ENCODE data around the gene HERPUD1. TPM values are rescaled to one million over a fixed set of nuclear protein-coding genes. Genes with fewer than 3 reads are reported as not detected.

Gene HERPUD1
- total RNA-seq, 2 donors from 2014 or later = 127 to 141 TPM

- ATAC-seq (no peak), DNase-seq (ENCODE audit: low spot score) (no peak)
- H3K36me3 Mint-ChIP-seq = no peaks in the 10 kb centered on the region
- H3K4me1 Mint-ChIP-seq (ENCODE audit: low read depth in 2 of 2) = peaks cover 11 to 14% of the 10 kb centered on the region in 2 donors
- H3K27me3 Mint-ChIP-seq = peaks cover 11 to 15% of the 10 kb centered on the region in 2 donors
- no peak overlapping the region for H3K4me3 Mint-ChIP-seq
- H3K9me3 Mint-ChIP-seq = no peaks in the 10 kb centered on the region
- H3K27ac Mint-ChIP-seq = no peak overlapping the region
Observed at GRCh38 chr16:56896244-56896643, 35.7 kb upstream of the HERPUD1 start.

- no peak for DNase-seq (ENCODE audit: low spot score)
- no peak for ATAC-seq
- Mint-ChIP-seq H3K9me3 (no peaks in the 10 kb centered on the region), H3K27me3 (peaks cover 13 to 18% of the 10 kb centered on the region in 2 donors), H3K4me3 (no peak overlapping the region), H3K4me1 (ENCODE audit: low read depth in 2 of 2) (peaks cover 11 to 14% of the 10 kb centered on the region in 2 donors), H3K27ac (no peak overlapping the region), H3K36me3 (no peaks in the 10 kb centered on the region)
Observed at GRCh38 chr16:56897026-56897799, 34.7 kb upstream of the HERPUD1 start.

DNA sequence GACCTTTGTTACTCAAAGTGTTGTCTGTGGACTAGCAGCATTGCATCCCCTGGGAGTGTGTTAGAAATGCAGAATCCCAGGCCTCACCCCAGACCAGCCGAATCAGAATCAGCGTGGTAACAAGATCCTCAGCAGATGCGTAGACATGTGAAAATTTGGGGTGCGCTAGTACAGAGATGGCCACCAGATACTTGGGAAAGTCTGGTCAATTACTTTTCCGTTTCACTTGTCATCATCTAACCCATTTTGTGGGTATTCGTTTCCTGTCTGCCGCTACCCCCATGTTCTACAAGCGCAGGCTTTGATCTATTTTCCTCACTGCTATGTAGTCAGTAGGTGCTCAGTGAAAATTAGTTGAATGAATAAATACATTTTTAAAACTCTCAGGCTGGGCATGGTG lies 33.1 kb upstream of the HERPUD1 start:
- peak overlapping the region; percentile 48 for H3K4me3 Mint-ChIP-seq
- H3K27ac Mint-ChIP-seq = no peak overlapping the region
- H3K4me1 Mint-ChIP-seq (ENCODE audit: low read depth in 2 of 2) = peaks cover 11 to 14% of the 10 kb centered on the region in 2 donors
- H3K9me3 Mint-ChIP-seq = no peaks in the 10 kb centered on the region
- ATAC-seq (peak in 1 of 2 donors; percentile 51), DNase-seq (ENCODE audit: low spot score) (no peak)
- H3K27me3 Mint-ChIP-seq = peaks cover 13 to 18% of the 10 kb centered on the region in 2 donors
- H3K36me3 Mint-ChIP-seq = no peaks in the 10 kb centered on the region

DNA sequence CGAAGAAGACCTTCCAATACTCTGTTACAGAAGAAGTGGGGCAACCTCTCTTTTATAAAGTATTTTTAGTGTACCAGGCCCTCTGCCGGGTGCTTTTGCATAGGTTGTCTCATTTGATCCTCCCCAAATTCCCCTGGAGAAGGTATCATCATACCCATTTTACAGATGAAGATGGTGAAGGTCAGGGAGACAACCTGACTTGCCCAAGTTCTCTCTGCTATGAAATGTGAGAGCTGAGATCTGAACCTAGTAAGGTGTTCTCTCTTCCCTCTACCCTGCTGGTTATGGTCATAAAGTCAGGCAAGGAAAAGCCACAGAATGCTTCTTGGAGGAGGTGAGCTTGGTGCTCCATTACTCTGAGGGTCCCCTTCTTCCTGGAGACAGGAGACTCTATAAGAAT lies 28.1 kb upstream of the HERPUD1 start:
- Mint-ChIP-seq H3K27ac (no peak overlapping the region), H3K4me1 (ENCODE audit: low read depth in 2 of 2) (peaks cover 7 to 9% of the 10 kb centered on the region in 2 donors), H3K4me3 (no peak overlapping the region), H3K27me3 (peaks cover 13% of the 10 kb centered on the region in 2 donors), H3K36me3 (no peaks in the 10 kb centered on the region), H3K9me3 (no peaks in the 10 kb centered on the region)
- DNase-seq (ENCODE audit: low spot score) (no peak), ATAC-seq (no peak)

DNA sequence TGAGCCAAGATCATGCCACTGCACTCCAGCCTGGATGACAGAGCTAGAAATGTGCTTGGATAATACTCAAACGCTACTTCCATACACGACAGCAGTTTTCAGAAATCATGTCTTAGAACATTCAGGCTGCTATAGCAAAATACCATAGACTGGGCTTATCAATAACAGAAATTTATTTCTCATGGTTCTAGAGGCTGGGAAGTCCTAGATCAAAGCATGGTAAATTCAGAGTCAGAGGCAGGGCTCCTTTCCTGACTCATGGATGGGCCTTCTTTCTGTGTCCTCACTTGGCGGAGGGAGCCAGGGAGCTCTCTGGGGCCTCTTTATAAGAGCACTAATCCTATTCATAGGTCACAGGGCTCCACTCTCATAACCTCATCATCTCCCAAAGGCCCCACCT lies 24.5 kb upstream of the HERPUD1 start:
- no peaks in the 10 kb centered on the region for H3K9me3 Mint-ChIP-seq
- no peak overlapping the region for H3K27ac Mint-ChIP-seq
- ATAC-seq (no peak), DNase-seq (ENCODE audit: low spot score) (no peak)
- H3K4me3 Mint-ChIP-seq = no peak overlapping the region
- H3K36me3 Mint-ChIP-seq = no peaks in the 10 kb centered on the region
- H3K27me3 Mint-ChIP-seq = peaks cover 1 to 3% of the 10 kb centered on the region in 2 donors
- peaks cover 0 to 2% of the 10 kb centered on the region in 2 donors for H3K4me1 Mint-ChIP-seq (ENCODE audit: low read depth in 2 of 2)

- H3K27me3 Mint-ChIP-seq = peaks cover 10 to 12% of the 10 kb centered on the region in 2 donors
- H3K9me3 Mint-ChIP-seq = no peaks in the 10 kb centered on the region
- DNase-seq (ENCODE audit: low spot score) (no peak), ATAC-seq (no peak)
- no peak overlapping the region for H3K27ac Mint-ChIP-seq
- peaks cover 4 to 6% of the 10 kb centered on the region in 2 donors for H3K4me1 Mint-ChIP-seq (ENCODE audit: low read depth in 2 of 2)
- no peak overlapping the region for H3K4me3 Mint-ChIP-seq
- no peaks in the 10 kb centered on the region for H3K36me3 Mint-ChIP-seq
Observed at GRCh38 chr16:56909527-56909979, 22.4 kb upstream of the HERPUD1 start.

- Mint-ChIP-seq H3K36me3 (no peaks in the 10 kb centered on the region), H3K27ac (peak overlapping the region in 1 of 2 donors; percentile 43), H3K4me3 (no peak overlapping the region), H3K4me1 (ENCODE audit: low read depth in 2 of 2) (peaks cover 4 to 6% of the 10 kb centered on the region in 2 donors), H3K9me3 (no peaks in the 10 kb centered on the region), H3K27me3 (peaks cover 11 to 16% of the 10 kb centered on the region in 2 donors)
- ATAC-seq (no peak), DNase-seq (ENCODE audit: low spot score) (no peak)
Observed at GRCh38 chr16:56910112-56910511, 21.8 kb upstream of the HERPUD1 start.

DNA sequence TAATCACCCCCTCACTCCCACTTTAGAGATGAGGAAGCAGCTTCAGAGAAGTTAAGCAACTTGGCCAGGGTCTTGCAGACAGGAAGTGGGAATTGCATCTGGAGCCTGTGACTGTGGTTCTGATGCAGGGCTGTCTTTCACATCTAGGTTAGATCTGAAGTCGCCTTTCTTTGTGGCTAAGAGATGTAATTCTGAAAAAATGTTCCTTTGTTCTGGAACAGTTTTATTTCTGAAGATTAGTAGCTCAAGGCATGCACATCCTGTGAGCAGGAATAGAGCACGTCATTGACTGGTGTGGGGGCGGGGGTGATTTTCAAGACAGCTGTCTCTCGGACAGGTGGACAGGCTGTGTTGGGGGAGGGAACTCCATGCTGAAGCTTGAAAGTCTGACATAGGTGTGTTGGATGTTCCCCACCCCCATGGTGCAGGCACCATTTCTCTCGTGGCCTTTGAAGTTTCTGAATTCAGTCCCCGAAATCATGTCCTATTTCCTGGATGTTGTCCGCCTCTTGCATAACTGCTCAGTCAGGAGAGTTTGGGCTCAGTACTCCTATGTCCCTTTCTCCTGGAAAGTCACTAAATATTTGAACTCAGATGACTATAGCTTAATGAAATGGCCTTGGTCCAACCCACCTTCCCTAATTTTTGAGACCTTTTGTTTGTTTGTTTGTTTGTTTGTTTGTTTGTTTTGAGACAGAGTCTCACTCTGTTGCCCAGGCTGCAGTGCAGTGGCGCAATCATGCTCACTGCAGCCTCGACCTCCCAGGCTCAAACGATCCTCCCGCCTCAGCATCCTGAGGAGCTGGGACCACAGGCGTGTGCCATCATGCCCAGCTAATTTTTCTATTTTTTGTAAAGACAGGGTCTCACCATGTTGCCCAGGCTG lies 21.0 kb upstream of the HERPUD1 start:
- no peaks in the 10 kb centered on the region for H3K9me3 Mint-ChIP-seq
- H3K36me3 Mint-ChIP-seq = no peaks in the 10 kb centered on the region
- H3K27ac Mint-ChIP-seq = peak overlapping the region in 1 of 2 donors; percentile 43
- H3K27me3 Mint-ChIP-seq = peaks cover 11 to 16% of the 10 kb centered on the region in 2 donors
- ATAC-seq (no peak), DNase-seq (ENCODE audit: low spot score) (no peak)
- H3K4me3 Mint-ChIP-seq = no peak overlapping the region
- peaks cover 4 to 6% of the 10 kb centered on the region in 2 donors for H3K4me1 Mint-ChIP-seq (ENCODE audit: low read depth in 2 of 2)

GRCh38 chr16:56911771-56912571 lies 20.0 kb upstream of the HERPUD1 start:
- Mint-ChIP-seq H3K4me3 (no peak overlapping the region), H3K27me3 (peaks cover 12 to 16% of the 10 kb centered on the region in 2 donors), H3K27ac (no peak overlapping the region), H3K9me3 (no peaks in the 10 kb centered on the region), H3K4me1 (ENCODE audit: low read depth in 2 of 2) (peaks cover 10 to 12% of the 10 kb centered on the region in 2 donors), H3K36me3 (no peaks in the 10 kb centered on the region)
- DNase-seq (ENCODE audit: low spot score) (no peak), ATAC-seq (no peak)

GRCh38 chr16:56912746-56913708 lies 18.9 kb upstream of the HERPUD1 start:
- Mint-ChIP-seq H3K27ac (no peak overlapping the region), H3K36me3 (no peaks in the 10 kb centered on the region), H3K27me3 (peaks cover 16 to 18% of the 10 kb centered on the region in 2 donors), H3K4me1 (ENCODE audit: low read depth in 2 of 2) (peaks cover 17 to 20% of the 10 kb centered on the region in 2 donors), H3K9me3 (no peaks in the 10 kb centered on the region), H3K4me3 (no peak overlapping the region)
- DNase-seq (ENCODE audit: low spot score) = no peak
- ATAC-seq = no peak

DNA sequence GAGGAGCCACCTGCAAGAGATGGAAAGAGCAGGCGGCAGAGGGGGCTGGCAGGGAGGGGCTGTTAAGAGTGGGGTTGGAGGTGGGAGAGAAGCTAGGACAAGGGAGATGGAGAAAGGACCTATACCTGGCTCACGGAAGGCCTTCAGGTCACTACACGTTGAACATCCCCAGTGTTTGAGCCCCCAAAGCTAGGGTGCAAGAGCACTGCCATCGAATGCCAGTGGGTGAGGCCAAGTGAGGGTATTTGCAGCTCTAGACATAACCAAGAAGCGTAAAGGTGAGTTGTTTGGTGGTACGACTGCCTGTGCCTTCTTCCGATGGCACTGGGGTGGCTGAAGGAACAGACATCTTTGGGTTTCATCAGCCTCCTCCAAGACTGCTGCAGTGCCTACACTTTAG lies 17.0 kb upstream of the HERPUD1 start:
- Mint-ChIP-seq H3K4me3 (no peak overlapping the region), H3K9me3 (no peaks in the 10 kb centered on the region), H3K27me3 (peaks cover 23 to 26% of the 10 kb centered on the region in 2 donors), H3K36me3 (no peaks in the 10 kb centered on the region), H3K4me1 (ENCODE audit: low read depth in 2 of 2) (peaks cover 19 to 20% of the 10 kb centered on the region in 2 donors), H3K27ac (no peak overlapping the region)
- no peak for ATAC-seq
- DNase-seq (ENCODE audit: low spot score) = no peak

DNA sequence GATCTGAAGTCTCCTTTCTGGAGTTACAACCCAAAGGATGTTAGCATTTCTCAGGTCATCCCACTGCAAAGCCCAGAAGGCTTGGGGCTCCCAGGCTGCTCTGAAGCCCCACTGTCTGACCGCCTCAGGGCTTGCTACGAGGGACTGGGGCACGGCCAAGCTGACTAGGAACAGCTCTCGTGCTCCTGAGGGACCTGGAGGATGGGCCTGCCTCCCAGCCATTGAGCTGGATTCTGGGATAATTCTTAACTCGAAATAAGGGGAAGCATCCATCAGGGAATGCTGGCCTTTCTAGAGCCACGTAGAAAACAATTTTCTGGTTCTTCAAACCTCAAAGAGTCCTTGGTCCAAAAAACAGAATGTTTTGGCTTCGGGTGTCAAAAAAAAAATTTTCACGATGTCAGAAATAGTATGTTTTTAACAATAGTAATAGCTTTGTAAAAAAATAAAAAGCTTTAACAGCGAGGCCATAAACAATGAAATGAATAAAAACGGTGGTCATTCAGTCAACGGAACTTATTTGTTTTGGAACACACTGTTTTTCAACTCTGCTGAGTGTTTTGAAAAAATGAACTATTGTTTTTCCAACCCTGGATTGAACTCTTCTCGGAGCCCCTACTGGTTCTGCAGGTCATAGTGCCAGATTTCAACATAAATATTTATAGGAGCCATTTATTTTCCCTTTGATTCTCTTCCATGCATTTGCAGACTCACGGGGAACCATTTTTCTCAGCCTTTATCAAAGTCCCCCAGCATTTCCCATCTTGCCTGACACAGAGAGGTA lies 16.4 kb upstream of the HERPUD1 start:
- ATAC-seq (no peak), DNase-seq (ENCODE audit: low spot score) (no peak)
- H3K4me1 Mint-ChIP-seq (ENCODE audit: low read depth in 2 of 2) = peaks cover 19 to 23% of the 10 kb centered on the region in 2 donors
- no peaks in the 10 kb centered on the region for H3K9me3 Mint-ChIP-seq
- peak overlapping the region in 1 of 2 donors; percentile 92 for H3K27ac Mint-ChIP-seq
- peaks cover 28 to 32% of the 10 kb centered on the region in 2 donors for H3K27me3 Mint-ChIP-seq
- H3K36me3 Mint-ChIP-seq = no peaks in the 10 kb centered on the region
- no peak overlapping the region for H3K4me3 Mint-ChIP-seq

Measured in natural killer cell treated with Interleukin-12 subunit alpha and Interleukin-12 subunit beta and Interleukin-15 and Interleukin-18, amount 100 ng/mL, for 72 hours (primary cell).